IgD-negative memory B cell (primary cell): Measurements from ENCODE around the gene PKIG. TPM values are rescaled to one million over a fixed set of nuclear protein-coding genes. Genes with fewer than 3 reads are reported as not detected.

Source experiments
- H3K27ac Mint-ChIP-seq, 3 donors: one replicate each; pipeline ENCODE4 v1.8.0; 2020 to 2022; ENCODE audit warnings: mild to moderate bottlenecking in 3 of 3, mixed read lengths in 3 of 3, moderate library complexity in 1 of 3
- H3K27me3 Mint-ChIP-seq: one replicate; pipeline ENCODE4 v1.8.0; 2021; ENCODE audit warnings: mixed read lengths
- H3K36me3 Mint-ChIP-seq: one replicate; pipeline ENCODE4 v1.8.0; 2020; ENCODE audit warnings: mild to moderate bottlenecking, mixed read lengths
- H3K4me1 Mint-ChIP-seq, 3 donors: one replicate each; pipeline ENCODE4 v1.8.0; 2020 to 2022; ENCODE audit warnings: mixed read lengths in 3 of 3, mild to moderate bottlenecking in 1 of 3
- H3K4me3 Mint-ChIP-seq, 4 donors: one replicate each; pipeline ENCODE4 v1.8.0; 2020 to 2022; ENCODE audit warnings: mild to moderate bottlenecking in 4 of 4, mixed read lengths in 4 of 4, moderate library complexity in 3 of 4
- H3K9me3 Mint-ChIP-seq, 3 donors: one replicate each; pipeline ENCODE4 v1.8.0; 2020 to 2021; ENCODE audit warnings: mixed read lengths in 3 of 3, mild to moderate bottlenecking in 1 of 3
- polyA plus RNA-seq: library from polyadenylated mRNA; unstranded; fragments of 300-500 nt; fragmentation: Illumina TruSeq; gene quantifications from one replicate; pipeline ENCODE4 v1.2.3, GENCODE V29; 2021

PKIG gene
- polyA plus RNA-seq = 63.3 TPM

GRCh38 chr20:44582311-44583025 is at the start of gene PKIG:
PKIG (plus strand) TSS chr20:44582579; CDS start chr20:44614557, 31,978 bp downstream.
- peaks cover 54 to 64% (median 63%) of the 10 kb centered on the region in 3 donors for H3K4me1 Mint-ChIP-seq
- no peaks in the 10 kb centered on the region for H3K36me3 Mint-ChIP-seq
- peak within 1 kb of the TSS; percentile 93 to 100 (median 98) for H3K27ac Mint-ChIP-seq
- H3K4me3 Mint-ChIP-seq = peak within 1 kb of the TSS; percentile 87 to 96 (median 92)
- no peaks in the 10 kb centered on the region for H3K27me3 Mint-ChIP-seq
- H3K9me3 Mint-ChIP-seq = no peaks in the 10 kb centered on the region

GRCh38 chr20:44532981-44533331 is 49.4 kb upstream of the PKIG start:
- H3K4me1 Mint-ChIP-seq = peaks cover 0 to 3% (median 2%) of the 10 kb centered on the region in 3 donors
- H3K27me3 Mint-ChIP-seq = no peaks in the 10 kb centered on the region
- no peak overlapping the region for H3K27ac Mint-ChIP-seq
- H3K9me3 Mint-ChIP-seq = no peaks in the 10 kb centered on the region
- H3K4me3 Mint-ChIP-seq = no peak overlapping the region
- H3K36me3 Mint-ChIP-seq = no peaks in the 10 kb centered on the region

GRCh38 chr20:44533928-44534327 is 48.5 kb upstream of the PKIG start:
- Mint-ChIP-seq H3K27ac (no peak overlapping the region), H3K27me3 (no peaks in the 10 kb centered on the region), H3K36me3 (no peaks in the 10 kb centered on the region), H3K4me3 (no peak overlapping the region), H3K4me1 (peaks cover 0 to 3% (median 2%) of the 10 kb centered on the region in 3 donors), H3K9me3 (no peaks in the 10 kb centered on the region)

- no peaks in the 10 kb centered on the region for H3K36me3 Mint-ChIP-seq
Observed at GRCh38 chr20:44536175-44536574, 46.2 kb upstream of the PKIG start.

GRCh38 chr20:44537993-44538392 is 44.4 kb upstream of the PKIG start:
- Mint-ChIP-seq H3K27me3 (no peaks in the 10 kb centered on the region), H3K36me3 (no peaks in the 10 kb centered on the region), H3K27ac (no peak overlapping the region), H3K9me3 (no peaks in the 10 kb centered on the region), H3K4me3 (no peak overlapping the region), H3K4me1 (no peaks in the 10 kb centered on the region)

More at GRCh38 chr20:44536175-44536574, 46.2 kb upstream of the PKIG start:
- Mint-ChIP-seq H3K9me3 (no peaks in the 10 kb centered on the region), H3K4me1 (peaks cover 0 to 2% (median 2%) of the 10 kb centered on the region in 3 donors), H3K27me3 (no peaks in the 10 kb centered on the region), H3K27ac (no peak overlapping the region), H3K4me3 (no peak overlapping the region)

- Mint-ChIP-seq H3K4me1 (peaks cover 0 to 2% (median 0%) of the 10 kb centered on the region in 3 donors), H3K4me3 (no peak overlapping the region), H3K9me3 (no peaks in the 10 kb centered on the region), H3K27me3 (no peaks in the 10 kb centered on the region), H3K36me3 (peaks cover 4% of the 10 kb centered on the region), H3K27ac (no peak overlapping the region)
Observed at GRCh38 chr20:44540834-44541233, 41.5 kb upstream of the PKIG start.

- Mint-ChIP-seq H3K4me1 (peaks cover 0 to 2% (median 0%) of the 10 kb centered on the region in 3 donors), H3K27ac (no peak overlapping the region), H3K36me3 (peaks cover 5% of the 10 kb centered on the region), H3K4me3 (no peak overlapping the region), H3K9me3 (no peaks in the 10 kb centered on the region), H3K27me3 (no peaks in the 10 kb centered on the region)
Observed at GRCh38 chr20:44541992-44542391, 40.4 kb upstream of the PKIG start.

- Mint-ChIP-seq H3K9me3 (no peaks in the 10 kb centered on the region), H3K27me3 (no peaks in the 10 kb centered on the region), H3K36me3 (peaks cover 5% of the 10 kb centered on the region), H3K4me1 (peaks cover 0 to 2% (median 0%) of the 10 kb centered on the region in 3 donors), H3K27ac (no peak overlapping the region), H3K4me3 (no peak overlapping the region)
Observed at GRCh38 chr20:44542890-44543289, 39.5 kb upstream of the PKIG start.

- Mint-ChIP-seq H3K27me3 (no peaks in the 10 kb centered on the region), H3K4me3 (no peak overlapping the region), H3K36me3 (peaks cover 5% of the 10 kb centered on the region), H3K4me1 (peaks cover 0 to 2% (median 0%) of the 10 kb centered on the region in 3 donors), H3K9me3 (no peaks in the 10 kb centered on the region), H3K27ac (no peak overlapping the region)
Observed at GRCh38 chr20:44543358-44543757, 39.0 kb upstream of the PKIG start.

- H3K36me3 Mint-ChIP-seq = peaks cover 5% of the 10 kb centered on the region
- no peaks in the 10 kb centered on the region for H3K9me3 Mint-ChIP-seq
- H3K27ac Mint-ChIP-seq = peak overlapping the region in 1 of 3 donors; percentile 31
- no peak overlapping the region for H3K4me3 Mint-ChIP-seq
- H3K4me1 Mint-ChIP-seq = peaks cover 0 to 2% (median 0%) of the 10 kb centered on the region in 3 donors
- no peaks in the 10 kb centered on the region for H3K27me3 Mint-ChIP-seq
Observed at GRCh38 chr20:44544263-44544662, 38.1 kb upstream of the PKIG start.

- peaks cover 0 to 2% (median 0%) of the 10 kb centered on the region in 3 donors for H3K4me1 Mint-ChIP-seq
- H3K27me3 Mint-ChIP-seq = no peaks in the 10 kb centered on the region
- H3K36me3 Mint-ChIP-seq = peaks cover 5% of the 10 kb centered on the region
- H3K27ac Mint-ChIP-seq = peak overlapping the region in 1 of 3 donors; percentile 44
- H3K4me3 Mint-ChIP-seq = no peak overlapping the region
- H3K9me3 Mint-ChIP-seq = no peaks in the 10 kb centered on the region
Observed at GRCh38 chr20:44547419-44547818, 35.0 kb upstream of the PKIG start.

GRCh38 chr20:44549123-44549522 is 33.3 kb upstream of the PKIG start:
- no peaks in the 10 kb centered on the region for H3K9me3 Mint-ChIP-seq
- no peak overlapping the region for H3K27ac Mint-ChIP-seq
- H3K36me3 Mint-ChIP-seq = peaks cover 4% of the 10 kb centered on the region
- peaks cover 0 to 2% (median 0%) of the 10 kb centered on the region in 3 donors for H3K4me1 Mint-ChIP-seq
- H3K4me3 Mint-ChIP-seq = no peak overlapping the region
- H3K27me3 Mint-ChIP-seq = no peaks in the 10 kb centered on the region

- Mint-ChIP-seq H3K36me3 (no peaks in the 10 kb centered on the region), H3K27me3 (no peaks in the 10 kb centered on the region), H3K27ac (no peak overlapping the region), H3K9me3 (no peaks in the 10 kb centered on the region), H3K4me1 (no peaks in the 10 kb centered on the region), H3K4me3 (no peak overlapping the region)
Observed at GRCh38 chr20:44552050-44552449, 30.3 kb upstream of the PKIG start.

GRCh38 chr20:44552568-44552949 is 29.8 kb upstream of the PKIG start:
- H3K27me3 Mint-ChIP-seq = no peaks in the 10 kb centered on the region
- H3K4me1 Mint-ChIP-seq = no peaks in the 10 kb centered on the region
- H3K4me3 Mint-ChIP-seq = no peak overlapping the region
- H3K9me3 Mint-ChIP-seq = no peaks in the 10 kb centered on the region
- no peaks in the 10 kb centered on the region for H3K36me3 Mint-ChIP-seq
- no peak overlapping the region for H3K27ac Mint-ChIP-seq

- no peaks in the 10 kb centered on the region for H3K9me3 Mint-ChIP-seq
Observed at GRCh38 chr20:44552950-44553908, 29.1 kb upstream of the PKIG start.

More at GRCh38 chr20:44552950-44553908, 29.1 kb upstream of the PKIG start:
- no peak overlapping the region for H3K27ac Mint-ChIP-seq
- H3K27me3 Mint-ChIP-seq = no peaks in the 10 kb centered on the region
- no peaks in the 10 kb centered on the region for H3K4me1 Mint-ChIP-seq
- no peak overlapping the region for H3K4me3 Mint-ChIP-seq
- H3K36me3 Mint-ChIP-seq = no peaks in the 10 kb centered on the region
